ENCODE data around the gene VPS8.
A peak's percentile ranks its signal among the peaks of the same experiment; 100 is the strongest.
"Not testable (repeated sequence)": the region's sequence is repeated elsewhere in the genome, so short reads cannot be mapped to it uniquely, and the experiment has no call there.

Gene VPS8

DNA sequence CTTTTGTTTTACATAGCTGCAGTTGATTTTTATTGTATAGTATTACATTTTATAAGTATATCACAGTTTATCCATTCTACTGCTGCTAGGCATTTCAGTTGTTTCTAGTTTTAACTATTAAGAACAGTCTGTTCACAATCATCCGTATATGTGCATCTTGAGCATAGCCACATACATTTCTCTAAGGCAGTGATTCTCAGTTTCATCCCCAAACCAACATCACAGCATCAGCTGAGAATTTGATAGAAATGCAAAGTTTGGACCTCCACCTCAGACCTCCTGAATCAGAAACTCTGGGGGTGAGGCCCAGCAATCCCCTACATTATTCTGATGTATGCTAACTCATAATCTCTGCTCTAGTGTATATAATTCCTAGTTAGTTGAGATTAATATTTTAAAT is 120.8 kb downstream of the VPS8 start:
- DNase-seq, result no peak

GRCh38 chr3:184937611-184938010 is 125.6 kb downstream of the VPS8 start:
- no peak for DNase-seq

- no peak for DNase-seq
Observed at GRCh38 chr3:184941408-184941807, 129.4 kb downstream of the VPS8 start.

DNA sequence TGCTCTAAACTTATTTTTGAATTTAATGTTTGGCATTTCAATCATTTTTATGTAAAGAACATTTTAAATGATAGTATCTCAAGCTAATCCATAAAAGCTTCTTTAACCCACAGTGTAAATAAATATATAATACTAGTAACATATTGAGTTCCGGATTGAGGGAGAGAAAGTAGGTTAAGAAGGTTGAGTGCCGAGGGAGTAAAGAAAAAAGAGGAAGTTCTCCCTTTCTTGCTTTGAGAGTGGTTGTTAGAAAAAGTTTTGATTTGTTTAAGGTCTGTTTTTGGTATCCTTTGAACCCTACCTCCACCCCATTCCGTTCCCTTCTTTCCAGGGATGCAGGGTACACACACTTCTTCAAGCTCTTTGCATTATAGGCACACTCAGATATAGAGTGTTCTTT is 130.8 kb downstream of the VPS8 start:
- no peak for DNase-seq

GRCh38 chr3:184944241-184944640 is 132.3 kb downstream of the VPS8 start:
- DNase-seq, result no peak

GRCh38 chr3:184945886-184946625 is 134.1 kb downstream of the VPS8 start:
- DNase-seq, result no peak

GRCh38 chr3:184946917-184947316 is 135.0 kb downstream of the VPS8 start:
- no peak for DNase-seq

DNA sequence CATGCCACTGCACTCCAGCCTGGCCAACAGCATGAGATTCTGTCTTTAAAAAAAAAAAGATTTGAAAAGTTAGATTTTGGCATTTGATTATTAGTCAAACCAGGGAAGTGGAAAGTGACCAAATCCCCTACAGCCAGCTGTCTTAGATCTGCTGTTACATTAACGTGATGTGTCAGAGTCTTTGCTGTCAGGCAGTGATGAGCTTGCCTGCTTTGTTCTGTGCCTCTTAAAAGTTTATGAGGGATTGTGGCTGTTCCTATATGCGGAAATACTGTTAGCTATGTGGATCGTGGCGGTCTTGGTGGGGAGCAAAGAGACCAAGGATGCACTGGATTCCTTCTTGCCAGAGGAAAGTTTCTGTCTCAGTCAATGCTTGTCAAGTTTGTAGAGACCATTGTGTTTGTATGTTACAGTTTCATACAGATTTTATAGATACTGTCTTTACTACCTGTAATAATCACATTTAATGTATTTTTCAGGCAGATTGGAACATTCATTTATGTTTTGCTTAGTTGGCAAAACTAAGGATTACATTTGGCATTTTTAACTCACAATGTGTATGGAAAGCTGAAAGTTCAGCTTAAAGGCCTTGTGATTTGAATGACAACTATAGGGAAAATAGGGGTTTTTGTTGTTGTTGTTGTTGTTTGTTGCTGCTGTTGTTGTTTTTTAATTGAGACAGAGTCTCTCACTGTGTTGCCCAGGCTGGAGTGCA is 137.4 kb downstream of the VPS8 start:
- no peak for DNase-seq

DNA sequence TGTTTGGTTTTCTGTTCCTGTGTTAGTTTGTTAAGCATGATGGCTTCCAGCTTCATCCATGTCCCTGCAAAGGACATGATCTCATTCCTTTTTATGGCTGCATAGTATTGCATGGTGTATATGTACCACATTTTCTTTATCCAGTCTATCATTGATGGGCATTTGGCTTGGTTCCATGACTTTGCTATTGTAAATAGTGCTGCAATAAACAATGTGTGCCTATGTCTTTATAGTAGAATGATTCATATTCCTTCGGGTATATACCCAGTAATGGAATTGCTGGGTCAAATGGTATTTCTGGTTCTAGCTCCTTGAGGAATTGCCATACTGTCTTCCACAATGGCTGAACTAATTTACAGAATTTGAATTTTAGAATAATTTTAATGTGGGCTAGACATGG is 138.8 kb downstream of the VPS8 start:
- not testable (repeated sequence) for DNase-seq

GRCh38 chr3:184952671-184953070 is 140.7 kb downstream of the VPS8 start:
- DNase-seq, result no peak

GRCh38 chr3:184953401-184953800 is 141.4 kb downstream of the VPS8 start:
- DNase-seq, result no peak

GRCh38 chr3:184954251-184954650 is 142.3 kb downstream of the VPS8 start:
- no peak for DNase-seq

GRCh38 chr3:184954851-184955250 is 142.9 kb downstream of the VPS8 start:
- not testable (repeated sequence) for DNase-seq

GRCh38 chr3:184965639-184966430 is 153.9 kb downstream of the VPS8 start:
- no peak for DNase-seq

- DNase-seq, result no peak
Observed at GRCh38 chr3:184968115-184968514, 156.1 kb downstream of the VPS8 start.

- no peak for DNase-seq
Observed at GRCh38 chr3:184970186-184970585, 158.2 kb downstream of the VPS8 start.

DNA sequence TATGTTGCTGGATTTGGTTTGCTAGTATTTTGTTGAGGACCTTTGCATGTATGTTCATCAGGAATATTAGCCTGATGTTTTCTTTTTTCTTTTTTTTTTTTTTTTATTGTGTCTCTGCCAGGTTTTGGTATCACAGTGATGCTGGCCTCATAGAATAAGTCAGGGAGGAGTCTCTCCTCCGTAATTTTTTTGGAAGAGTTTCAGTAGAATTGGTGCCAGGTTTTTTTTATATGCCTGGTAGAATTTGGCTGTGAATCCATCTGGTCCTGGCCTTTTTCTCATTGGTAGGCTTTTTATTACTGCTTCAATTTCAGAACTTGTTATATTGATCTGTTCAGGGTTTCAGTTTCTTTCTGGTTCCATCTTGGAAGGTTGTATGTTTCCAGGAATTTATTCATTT is 165.8 kb downstream of the VPS8 start:
- no peak for DNase-seq

DNA sequence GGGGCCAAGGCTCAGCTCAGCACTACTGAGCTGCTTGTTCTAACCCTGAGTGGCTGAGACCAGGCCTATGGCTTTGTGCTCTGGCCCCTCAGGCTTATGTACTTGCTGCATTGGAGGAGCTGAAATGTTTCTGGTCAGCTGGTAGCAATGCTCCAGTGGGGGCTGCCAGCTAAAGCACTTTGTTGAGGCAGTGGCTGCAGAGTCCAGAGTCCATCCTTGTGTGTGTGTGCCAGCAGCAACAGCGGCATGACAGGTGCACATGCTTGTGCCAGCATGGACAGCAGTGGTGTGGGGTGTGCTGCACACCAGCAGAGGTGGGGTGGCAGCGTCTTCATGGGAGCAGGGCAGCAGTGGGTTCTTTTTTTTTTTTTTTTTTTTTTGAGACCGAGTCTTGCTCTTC is 169.1 kb downstream of the VPS8 start:
- peak; percentile 21 for DNase-seq

GRCh38 chr3:184982076-184982475 is 170.1 kb downstream of the VPS8 start:
- no peak for DNase-seq

DNA sequence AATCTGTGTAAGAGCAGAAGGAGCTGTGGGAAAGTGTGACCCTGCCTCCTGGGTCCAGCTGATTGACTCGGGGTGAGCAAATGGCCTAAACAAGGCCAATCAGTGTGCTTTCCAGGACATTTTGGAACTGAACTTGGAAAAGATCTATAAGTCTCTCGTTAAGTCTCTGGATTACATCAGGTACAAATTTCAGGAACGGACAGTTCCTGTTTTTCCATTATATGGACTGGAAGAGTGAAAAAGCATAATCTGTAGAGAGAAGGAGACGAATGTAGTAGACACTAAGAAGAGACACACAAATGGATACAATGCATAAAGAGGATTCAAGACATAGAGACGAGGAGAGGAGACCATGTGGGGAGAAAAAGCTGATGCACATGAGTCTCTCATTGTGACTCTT is 173.6 kb downstream of the VPS8 start:
- no peak for DNase-seq

- no peak for DNase-seq
Observed at GRCh38 chr3:184986366-184986889, 174.5 kb downstream of the VPS8 start.

GRCh38 chr3:184993394-184993793 is 181.4 kb downstream of the VPS8 start:
- no peak for DNase-seq

DNA sequence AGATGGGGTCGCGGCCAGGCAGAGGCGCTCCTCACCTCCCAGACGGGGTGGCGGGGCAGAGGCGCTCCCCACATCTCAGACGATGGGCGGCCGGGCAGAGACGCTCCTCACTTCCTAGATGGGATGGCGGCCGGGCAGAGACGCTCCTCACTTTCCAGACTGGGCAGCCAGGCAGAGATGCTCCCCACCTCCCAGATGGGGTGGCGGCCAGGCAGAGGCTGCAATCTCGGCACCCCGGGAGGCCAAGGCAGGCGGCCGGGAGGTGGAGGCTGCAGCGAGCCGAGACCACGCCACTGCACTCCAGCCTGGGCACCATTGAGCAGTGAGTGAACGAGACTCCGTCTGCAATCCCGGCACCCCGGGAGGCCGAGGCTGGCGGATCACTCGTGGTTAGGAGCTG is 191.9 kb downstream of the VPS8 start:
- DNase-seq, result not testable (repeated sequence)
